ENCODE data around the gene TPSB2. TPM values are rescaled to one million over a fixed set of nuclear protein-coding genes. Genes with fewer than 3 reads are reported as not detected.
"Not testable (repeated sequence)": the region's sequence is repeated elsewhere in the genome, so short reads cannot be mapped to it uniquely, and the experiment has no call there.

TPSB2 gene
- total RNA-seq, 4 donors from 2014 or later, result 7.5 to 304 (median 199) TPM

DNA sequence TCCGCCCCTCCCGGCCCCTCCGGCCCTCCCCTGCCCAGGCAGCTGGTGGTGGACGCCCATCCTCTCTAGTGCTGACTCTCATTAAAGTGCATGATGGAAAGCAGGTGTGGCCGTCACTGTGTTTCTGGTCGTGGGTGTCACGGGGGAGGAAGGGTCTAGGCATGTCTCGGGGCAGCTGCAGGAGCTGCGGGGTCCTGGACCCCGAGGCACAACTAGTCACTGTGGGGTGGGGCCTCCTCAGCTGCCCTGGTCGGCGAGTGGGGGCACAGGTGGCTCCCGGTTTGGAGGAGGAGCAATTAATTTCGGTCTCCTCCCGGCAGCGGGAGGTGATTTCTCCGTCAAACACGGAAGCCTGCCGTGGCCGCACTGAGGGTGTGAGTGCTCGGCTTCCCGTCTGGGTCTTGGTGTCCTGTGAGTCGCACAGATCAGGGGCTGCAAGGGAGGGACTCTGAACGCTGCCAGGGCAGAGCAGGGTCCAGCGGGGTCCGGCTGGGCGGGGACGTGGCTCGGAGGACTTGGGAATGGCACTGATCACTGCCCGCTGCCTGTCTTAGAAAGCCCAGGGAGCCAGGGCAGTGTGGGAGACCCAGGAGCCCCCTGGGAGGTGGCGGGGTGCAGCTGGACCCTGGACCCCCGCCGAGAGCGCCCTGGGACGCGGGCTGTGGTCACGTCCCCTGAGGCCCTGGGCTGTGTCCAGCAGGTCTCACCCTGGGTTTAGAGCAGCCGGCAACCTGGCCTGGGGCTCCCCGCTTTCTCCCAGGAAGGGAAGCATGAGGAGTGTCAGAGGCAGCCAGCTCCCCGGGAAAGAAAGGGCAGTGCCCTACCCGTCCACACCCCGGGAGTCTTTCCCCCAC, 29.1 kb upstream of the TPSB2 start:
- no peak for DNase-seq (ENCODE audit: extremely low spot score)
- WGBS, result no CpG with 5 or more reads among the region's 42 CpGs
- TF ChIP-seq POLR2AphosphoS5 (IDR thresholded peaks at IDR 0.05) (no peak), EP300 (IDR thresholded peaks at IDR 0.05) (no peak)
- intact Hi-C loops (cut with DNase I), result no loop called here
- Histone ChIP-seq H3K4me3 (no peak overlapping the region), H3K4me1 (peaks cover 0 to 9% (median 6%) of the 10 kb centered on the region in 4 donors), H3K27me3 (peaks cover 0 to 91% (median 26%) of the 10 kb centered on the region in 4 donors), H3K36me3 (no peaks in the 10 kb centered on the region), H3K27ac (replicated peaks in 1 of 4) (no peak overlapping the region), H3K9me3 (no peaks in the 10 kb centered on the region)

DNA sequence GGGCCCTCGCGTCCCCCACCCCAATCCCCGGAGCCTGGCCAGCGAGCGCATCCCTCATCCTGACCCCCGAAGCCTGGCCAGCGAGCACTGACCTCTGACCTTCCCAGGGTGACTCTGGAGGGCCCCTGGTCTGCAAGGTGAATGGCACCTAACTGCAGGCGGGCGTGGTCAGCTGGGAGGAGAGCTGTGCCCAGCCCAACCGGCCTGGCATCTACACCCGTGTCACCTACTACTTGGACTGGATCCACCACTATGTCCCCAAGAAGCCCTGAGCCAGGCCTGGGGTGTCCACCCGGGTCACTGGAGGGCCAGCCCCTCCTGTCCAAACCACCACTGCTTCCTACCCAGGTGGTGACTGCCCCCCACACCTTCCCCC, 28.2 kb upstream of the TPSB2 start:
- intact Hi-C loops (cut with DNase I), result no loop called here
- Histone ChIP-seq H3K27ac (replicated peaks in 1 of 4) (no peak overlapping the region), H3K4me3 (no peak overlapping the region), H3K27me3 (peaks cover 0 to 85% (median 25%) of the 10 kb centered on the region in 4 donors), H3K9me3 (no peaks in the 10 kb centered on the region), H3K4me1 (peaks cover 0 to 9% (median 6%) of the 10 kb centered on the region in 4 donors), H3K36me3 (no peaks in the 10 kb centered on the region)
- no peak for TF ChIP-seq POLR2AphosphoS5 (IDR thresholded peaks at IDR 0.05)
- TF ChIP-seq, protein P1, sequence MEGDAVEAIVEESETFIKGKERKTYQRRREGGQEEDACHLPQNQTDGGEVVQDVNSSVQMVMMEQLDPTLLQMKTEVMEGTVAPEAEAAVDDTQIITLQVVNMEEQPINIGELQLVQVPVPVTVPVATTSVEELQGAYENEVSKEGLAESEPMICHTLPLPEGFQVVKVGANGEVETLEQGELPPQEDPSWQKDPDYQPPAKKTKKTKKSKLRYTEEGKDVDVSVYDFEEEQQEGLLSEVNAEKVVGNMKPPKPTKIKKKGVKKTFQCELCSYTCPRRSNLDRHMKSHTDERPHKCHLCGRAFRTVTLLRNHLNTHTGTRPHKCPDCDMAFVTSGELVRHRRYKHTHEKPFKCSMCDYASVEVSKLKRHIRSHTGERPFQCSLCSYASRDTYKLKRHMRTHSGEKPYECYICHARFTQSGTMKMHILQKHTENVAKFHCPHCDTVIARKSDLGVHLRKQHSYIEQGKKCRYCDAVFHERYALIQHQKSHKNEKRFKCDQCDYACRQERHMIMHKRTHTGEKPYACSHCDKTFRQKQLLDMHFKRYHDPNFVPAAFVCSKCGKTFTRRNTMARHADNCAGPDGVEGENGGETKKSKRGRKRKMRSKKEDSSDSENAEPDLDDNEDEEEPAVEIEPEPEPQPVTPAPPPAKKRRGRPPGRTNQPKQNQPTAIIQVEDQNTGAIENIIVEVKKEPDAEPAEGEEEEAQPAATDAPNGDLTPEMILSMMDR (IDR thresholded peaks at IDR 0.05), result no peak
- no peak for TF ChIP-seq EP300 (IDR thresholded peaks at IDR 0.05)
- TF ChIP-seq POLR2A (IDR thresholded peaks at IDR 0.05; ENCODE audit: low read depth), result no peak
- DNase-seq (ENCODE audit: extremely low spot score), result no peak
- WGBS, result 61% methylated on average over 4 of the region's 12 CpGs

DNA sequence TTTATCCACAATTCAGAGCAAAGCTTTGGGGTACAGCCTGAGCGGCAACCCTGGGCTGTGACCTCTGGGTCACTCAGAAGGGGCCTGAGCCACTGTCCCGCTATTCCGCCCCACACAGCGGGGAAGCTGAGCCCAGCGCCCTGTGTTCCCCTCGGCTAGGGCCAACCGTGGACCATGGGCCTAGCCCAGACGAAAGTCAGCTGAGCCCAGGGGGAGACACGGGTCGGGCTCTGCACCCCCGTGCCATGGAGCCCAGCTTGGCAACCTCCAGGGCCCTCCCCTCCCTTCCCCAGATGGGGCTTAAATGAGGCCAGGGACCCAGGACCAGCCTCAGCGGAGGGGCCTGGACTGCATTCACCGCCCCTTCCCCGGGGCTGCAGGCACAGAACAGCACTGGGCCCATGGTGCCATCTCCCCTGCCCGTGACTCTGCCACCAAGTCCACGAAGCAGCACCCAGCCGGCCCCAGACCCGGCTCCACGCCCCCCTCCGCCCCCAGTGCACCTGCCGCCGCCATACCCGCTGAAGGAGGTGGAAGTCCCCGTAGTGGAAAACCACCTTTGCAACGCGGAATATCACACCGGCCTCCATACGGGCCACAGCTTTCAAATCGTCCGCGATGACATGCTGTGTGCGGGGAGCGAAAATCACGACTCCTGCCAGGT, 27.7 kb upstream of the TPSB2 start:
- Histone ChIP-seq H3K9me3 (no peaks in the 10 kb centered on the region), H3K4me1 (peaks cover 0 to 9% (median 6%) of the 10 kb centered on the region in 4 donors), H3K27me3 (peaks cover 0 to 80% (median 20%) of the 10 kb centered on the region in 4 donors), H3K4me3 (no peak overlapping the region), H3K27ac (replicated peaks in 1 of 4) (no peak overlapping the region), H3K36me3 (no peaks in the 10 kb centered on the region)
- DNase-seq (ENCODE audit: extremely low spot score), result no peak
- no peak for TF ChIP-seq POLR2A (IDR thresholded peaks at IDR 0.05; ENCODE audit: low read depth)
- no peak for TF ChIP-seq POLR2AphosphoS5 (IDR thresholded peaks at IDR 0.05)
- TF ChIP-seq, protein P1 (IDR thresholded peaks at IDR 0.05), result no peak
- TF ChIP-seq EP300 (IDR thresholded peaks at IDR 0.05), result no peak
- 78% methylated on average over 14 of the region's 34 CpGs for WGBS
- intact Hi-C loops (cut with DNase I), result no loop called here

DNA sequence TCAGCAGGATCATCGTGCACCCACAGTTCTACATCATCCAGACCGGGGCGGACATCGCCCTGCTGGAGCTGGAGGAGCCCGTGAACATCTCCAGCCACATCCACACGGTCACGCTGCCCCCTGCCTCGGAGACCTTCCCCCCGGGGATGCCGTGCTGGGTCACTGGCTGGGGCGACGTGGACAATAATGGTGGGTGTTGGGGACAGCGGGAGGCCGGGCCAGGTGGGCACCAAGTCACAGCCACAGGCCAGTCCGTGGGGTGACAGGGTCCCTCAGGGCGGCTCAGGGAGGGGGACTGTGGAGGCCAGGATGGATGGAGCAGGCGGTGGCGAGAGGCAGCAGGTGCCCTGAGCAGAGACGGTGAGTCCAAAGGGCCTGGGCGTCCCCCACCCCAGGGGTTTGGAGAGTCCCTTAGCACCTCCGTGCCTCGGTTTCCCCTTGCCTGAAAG, 26.9 kb upstream of the TPSB2 start:
- Histone ChIP-seq H3K4me1 (peaks cover 0 to 9% (median 6%) of the 10 kb centered on the region in 4 donors), H3K9me3 (no peaks in the 10 kb centered on the region), H3K36me3 (no peaks in the 10 kb centered on the region), H3K4me3 (no peak overlapping the region), H3K27ac (replicated peaks in 1 of 4) (no peak overlapping the region), H3K27me3 (peaks cover 0 to 72% (median 18%) of the 10 kb centered on the region in 4 donors)
- DNase-seq (ENCODE audit: extremely low spot score), result no peak
- TF ChIP-seq POLR2A (IDR thresholded peaks at IDR 0.05; ENCODE audit: low read depth) (no peak), EP300 (IDR thresholded peaks at IDR 0.05) (no peak), POLR2AphosphoS5 (IDR thresholded peaks at IDR 0.05) (no peak)
- TF ChIP-seq, protein P1 (IDR thresholded peaks at IDR 0.05), result no peak
- intact Hi-C loops (cut with DNase I), result no loop called here
- 75% methylated on average over 21 of the region's 22 CpGs for WGBS

DNA sequence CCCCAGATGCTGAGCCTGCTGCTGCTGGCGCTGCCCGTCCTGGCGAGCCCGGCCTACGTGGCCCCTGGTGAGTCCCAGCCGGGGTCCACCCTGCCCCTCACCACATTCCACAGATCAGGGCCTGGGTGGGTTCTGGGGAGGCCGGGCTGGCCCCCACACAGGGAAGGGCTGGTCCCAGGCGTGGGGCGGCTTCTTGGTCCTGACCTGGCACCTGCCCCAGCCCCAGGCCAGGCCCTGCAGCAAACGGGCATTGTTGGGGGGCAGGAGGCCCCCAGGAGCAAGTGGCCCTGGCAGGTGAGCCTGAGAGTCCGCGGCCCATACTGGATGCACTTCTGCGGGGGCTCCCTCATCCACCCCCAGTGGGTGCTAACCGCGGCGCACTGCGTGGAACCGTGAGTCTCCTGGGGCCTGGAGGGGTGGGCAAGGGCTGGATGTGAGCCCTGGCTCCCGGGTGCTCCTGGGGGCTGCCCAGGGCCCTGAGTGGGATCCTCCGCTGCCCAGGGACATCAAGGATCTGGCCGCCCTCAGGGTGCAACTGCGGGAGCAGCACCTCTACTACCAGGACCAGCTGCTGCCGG, 26.4 kb upstream of the TPSB2 start:
- H3K9me3 ChIP-seq; H3K4me3 ChIP-seq; intact Hi-C loops (cut with DNase I); H3K4me1 ChIP-seq; DNase-seq (ENCODE audit: extremely low spot score); H3K36me3 ChIP-seq; H3K27ac ChIP-seq (replicated peaks in 1 of 4): not testable (repeated sequence)
- 35% methylated on average over 4 of the region's 23 CpGs for WGBS
- peaks cover 0 to 67% (median 18%) of the 10 kb centered on the region in 4 donors for H3K27me3 ChIP-seq

DNA sequence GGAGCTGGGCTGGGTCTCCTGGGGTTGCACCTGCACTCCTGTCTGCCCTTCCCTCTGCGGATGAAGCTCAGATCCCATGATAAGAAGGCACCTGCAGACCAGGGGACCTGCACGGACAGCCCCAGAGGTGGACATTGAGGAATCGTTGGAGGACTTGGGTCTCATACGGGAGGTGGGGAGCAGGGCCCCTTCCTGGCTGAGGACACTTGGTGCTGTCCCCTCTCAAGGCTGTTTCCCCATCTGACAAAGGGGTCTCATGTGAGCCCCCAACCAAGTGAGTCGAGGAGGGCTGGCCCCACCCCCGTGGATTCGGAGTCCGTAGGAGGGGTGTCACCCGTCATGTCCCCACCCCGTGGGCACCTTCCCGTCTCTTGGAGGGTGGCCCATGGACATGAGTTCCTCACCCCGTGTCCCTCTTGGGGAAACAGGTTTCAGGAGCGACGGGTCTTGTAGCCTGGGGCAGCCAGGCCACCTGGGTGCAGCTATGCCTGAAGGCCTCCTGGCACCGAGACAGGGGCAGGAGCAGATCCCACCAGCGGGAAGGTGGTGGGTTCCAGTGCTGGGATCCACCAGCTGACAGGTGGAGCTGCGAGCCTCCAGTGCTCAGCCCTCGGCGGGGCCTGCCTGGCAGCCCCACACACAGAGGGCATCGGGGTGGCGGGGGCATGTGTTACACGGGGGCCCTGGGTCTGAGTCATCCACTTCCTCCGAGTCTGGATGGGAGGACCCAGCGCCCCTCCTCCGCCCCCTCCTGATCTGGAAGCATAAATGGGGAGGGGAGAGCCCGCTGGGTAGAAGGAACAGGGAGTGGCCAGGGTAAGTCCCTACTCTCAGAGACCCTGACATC, 25.5 kb upstream of the TPSB2 start, which contains the start of gene TPSD1:
TPSD1 (plus strand) TSS at position 794 of the 847 bp plus-strand sequence. CDS start 212 bp downstream, outside the sequence.
- peaks cover 0 to 58% (median 15%) of the 10 kb centered on the region in 4 donors for H3K27me3 ChIP-seq
- H3K36me3 ChIP-seq; DNase-seq (ENCODE audit: extremely low spot score); H3K27ac ChIP-seq (replicated peaks in 1 of 4); H3K4me3 ChIP-seq; intact Hi-C loops (cut with DNase I); H3K9me3 ChIP-seq; H3K4me1 ChIP-seq: not testable (repeated sequence)
- WGBS, result 62% methylated on average over 10 of the region's 26 CpGs

DNA sequence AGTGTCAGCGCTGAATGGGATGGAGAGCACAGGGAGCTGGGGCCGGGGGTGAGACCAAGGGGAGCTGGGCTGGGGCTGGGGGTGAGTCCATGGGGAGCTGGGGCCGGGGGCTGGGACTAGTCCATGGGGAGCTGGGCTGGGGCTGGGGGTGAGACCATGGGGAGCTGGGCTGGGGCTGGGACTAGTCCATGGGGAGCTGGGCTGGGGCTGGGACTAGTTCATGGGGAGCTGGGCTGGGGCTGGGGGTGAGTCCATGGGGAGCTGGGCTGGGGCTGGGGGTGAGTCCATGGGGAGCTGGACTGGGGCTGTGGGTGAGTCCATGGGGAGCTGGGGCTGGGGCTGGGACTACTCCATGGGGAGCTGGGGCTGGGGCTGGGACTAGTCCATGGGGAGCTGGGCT, 24.8 kb upstream of the TPSB2 start:
- H3K9me3 ChIP-seq; H3K4me3 ChIP-seq; H3K27ac ChIP-seq (replicated peaks in 1 of 4); DNase-seq (ENCODE audit: extremely low spot score); intact Hi-C loops (cut with DNase I); H3K36me3 ChIP-seq; H3K4me1 ChIP-seq: not testable (repeated sequence)
- peaks cover 0 to 51% (median 9%) of the 10 kb centered on the region in 4 donors for H3K27me3 ChIP-seq
- WGBS, result no CpG with 5 or more reads among the region's 3 CpGs
